BLaER1 (cell line): ENCODE measurements around the gene MEMO1.
"Not testable (repeated sequence)": the region's sequence is repeated elsewhere in the genome, so short reads cannot be mapped to it uniquely, and the experiment has no call there.

ENCODE experiments used
- H3K27ac ChIP-seq: shearing (Covaris generic); formaldehyde crosslinking; 2 replicates; pipeline ENCODE4 v1.8.1; 2022
- H3K27me3 ChIP-seq: shearing (Covaris generic); formaldehyde crosslinking; 2 replicates; pipeline ENCODE4 v1.8.1; 2022
- H3K36me3 ChIP-seq: shearing (Covaris generic); formaldehyde crosslinking; 2 replicates; pipeline ENCODE4 v1.8.1; 2022
- H3K4me1 ChIP-seq: shearing (Covaris generic); formaldehyde crosslinking; 2 replicates; pipeline ENCODE4 v1.8.1; 2022
- H3K4me2 ChIP-seq: shearing (Covaris generic); formaldehyde crosslinking; 2 replicates; pipeline ENCODE4 v1.8.1; 2022
- H3K4me3 ChIP-seq: shearing (Covaris generic); formaldehyde crosslinking; 2 replicates; pipeline ENCODE4 v1.8.1; 2022
- H3K9ac ChIP-seq: shearing (Covaris generic); formaldehyde crosslinking; 2 replicates; pipeline ENCODE4 v1.8.1; 2022
- H3K9me3 ChIP-seq: shearing (Covaris generic); formaldehyde crosslinking; 2 replicates; pipeline ENCODE4 v1.8.1; 2022
- H4K20me1 ChIP-seq: shearing (Covaris generic); formaldehyde crosslinking; 2 replicates; pipeline ENCODE4 v1.8.1; 2022
- Cebpa-rat ChIP-seq: shearing (Covaris generic); IDR thresholded peaks from 2 replicates; pipeline ENCODE4 v1.8.1; 2022

The MEMO1 gene

DNA sequence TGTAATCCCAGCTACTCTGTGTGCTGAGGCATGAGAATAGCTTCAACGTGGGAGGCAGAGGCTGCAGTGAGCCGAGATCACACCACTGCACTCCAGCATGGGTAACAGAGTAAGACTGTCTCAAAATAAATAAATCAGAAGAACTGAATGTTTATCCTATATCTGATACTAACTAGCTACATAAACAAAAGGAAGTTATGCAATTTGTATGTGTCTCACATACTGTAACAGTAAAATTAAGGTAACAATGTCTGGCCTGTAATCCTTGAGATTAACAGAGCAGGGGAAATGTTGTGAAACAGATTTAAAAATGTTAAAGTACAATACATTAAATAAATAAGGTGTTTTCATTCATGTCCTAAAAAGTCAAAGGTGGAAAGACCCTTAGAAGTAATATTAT lies 150.8 kb downstream of the MEMO1 start:
- TF ChIP-seq Cebpa-rat: no peak
- Histone ChIP-seq H3K4me2 (no peak overlapping the region), H3K4me1 (peaks cover 10% of the 10 kb centered on the region; the same call in 1 of the 2 replicates), H3K4me3 (no peak overlapping the region), H3K9me3 (no peaks in the 10 kb centered on the region), H3K27ac (no peak overlapping the region), H4K20me1 (no peaks in the 10 kb centered on the region), H3K27me3 (no peaks in the 10 kb centered on the region), H3K36me3 (peaks cover 5% of the 10 kb centered on the region; the same call in 1 of the 2 replicates), H3K9ac (no peak overlapping the region)

DNA sequence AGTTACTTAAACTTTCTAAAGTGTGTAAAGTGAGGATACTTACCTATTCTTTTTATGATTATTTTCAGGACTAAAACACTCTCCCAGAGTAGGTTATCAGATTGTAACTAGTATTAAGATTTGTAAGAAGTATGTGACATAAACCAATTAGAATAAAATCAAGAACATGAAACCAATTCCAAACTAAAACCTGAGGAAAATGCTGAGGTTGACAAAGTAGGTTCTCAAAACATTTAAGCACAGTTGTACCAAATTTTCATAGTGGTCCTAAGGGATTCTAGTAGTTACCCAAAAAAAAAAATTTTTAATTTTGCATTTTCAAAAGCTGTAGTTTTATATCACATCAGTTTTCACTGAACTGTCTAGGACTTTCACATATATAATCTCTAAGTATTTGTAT lies 157.3 kb downstream of the MEMO1 start:
- Histone ChIP-seq H3K4me3 (no peak overlapping the region), H3K36me3 (no peaks in the 10 kb centered on the region), H3K27ac (no peak overlapping the region), H3K9ac (no peak overlapping the region), H3K4me1 (peaks cover under 1% of the 10 kb centered on the region; the same call in 1 of the 2 replicates), H3K4me2 (no peak overlapping the region), H4K20me1 (no peaks in the 10 kb centered on the region), H3K9me3 (no peaks in the 10 kb centered on the region), H3K27me3 (no peaks in the 10 kb centered on the region)
- no peak for TF ChIP-seq Cebpa-rat

DNA sequence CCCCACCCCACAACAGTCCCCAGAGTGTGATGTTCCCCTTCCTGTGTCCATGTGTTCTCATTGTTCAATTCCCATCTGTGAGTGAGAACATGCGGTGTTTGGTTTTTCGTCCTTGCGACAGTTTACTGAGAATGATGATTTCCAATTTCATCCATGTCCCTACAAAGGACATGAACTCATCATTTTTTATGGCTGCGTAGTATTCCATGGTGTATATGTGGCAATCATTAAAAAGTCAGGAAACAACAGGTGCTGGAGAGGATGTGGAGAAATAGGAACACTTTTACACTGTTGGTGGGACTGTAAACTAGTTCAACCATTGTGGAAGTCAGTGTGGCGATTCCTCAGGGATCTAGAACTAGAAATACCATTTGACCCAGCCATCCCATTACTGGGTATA lies 168.7 kb downstream of the MEMO1 start:
- H3K27me3 ChIP-seq, H3K9ac ChIP-seq, H3K4me3 ChIP-seq, H3K4me2 ChIP-seq, H4K20me1 ChIP-seq, H3K4me1 ChIP-seq, H3K27ac ChIP-seq, H3K36me3 ChIP-seq: not testable (repeated sequence)
- peaks cover 11% of the 10 kb centered on the region; the same call in 1 of the 2 replicates for H3K9me3 ChIP-seq

DNA sequence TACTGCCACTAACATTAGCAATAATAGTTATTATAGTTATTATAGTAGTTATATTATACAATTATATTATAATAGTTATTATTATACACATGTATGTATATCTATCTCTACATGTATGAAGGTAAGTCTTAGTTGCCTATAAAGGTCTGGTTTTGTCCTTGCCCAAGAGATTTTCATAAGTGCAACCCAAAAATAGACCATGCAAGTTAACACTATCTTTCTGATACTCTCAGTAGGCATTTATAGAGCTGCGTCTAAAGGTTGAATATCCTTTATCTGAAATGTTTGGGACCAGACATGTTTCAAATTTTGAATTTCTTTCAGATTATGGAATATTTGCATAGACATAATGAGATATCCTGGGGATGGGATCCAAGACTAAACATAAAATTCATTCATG lies 175.4 kb downstream of the MEMO1 start:
- no peaks in the 10 kb centered on the region for H3K4me1 ChIP-seq
- H3K9ac ChIP-seq: no peak overlapping the region
- no peak overlapping the region for H3K4me2 ChIP-seq
- H3K27me3 ChIP-seq: no peaks in the 10 kb centered on the region
- H3K27ac ChIP-seq: no peak overlapping the region
- no peak for TF ChIP-seq Cebpa-rat
- H3K4me3 ChIP-seq: no peak overlapping the region
- no peaks in the 10 kb centered on the region for H3K36me3 ChIP-seq
- H4K20me1 ChIP-seq: no peaks in the 10 kb centered on the region
- H3K9me3 ChIP-seq: peaks cover 7% of the 10 kb centered on the region; the same call in 1 of the 2 replicates

DNA sequence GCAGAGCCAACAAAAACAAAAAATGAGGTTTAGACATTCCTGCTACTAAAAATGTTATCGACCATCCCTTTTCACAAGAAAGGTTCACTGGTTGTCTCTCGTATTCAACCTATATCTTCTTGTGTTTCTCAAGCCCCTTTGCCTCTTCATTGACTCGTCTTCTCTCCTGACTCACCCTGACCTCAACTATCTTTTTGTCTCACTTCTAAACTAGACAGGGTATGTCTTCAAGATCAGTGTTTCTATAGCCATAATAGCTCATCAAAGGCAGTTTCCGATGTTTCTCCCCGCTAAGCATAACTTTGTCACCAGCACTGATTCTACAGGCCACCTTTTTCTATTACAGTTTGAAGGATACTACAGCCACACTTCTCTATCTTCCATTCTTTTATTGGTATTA lies 178.4 kb downstream of the MEMO1 start:
- H3K4me3 ChIP-seq: no peak overlapping the region
- H3K4me1 ChIP-seq: no peaks in the 10 kb centered on the region
- no peak overlapping the region for H3K4me2 ChIP-seq
- H3K27me3 ChIP-seq: no peaks in the 10 kb centered on the region
- H3K9ac ChIP-seq: no peak overlapping the region
- no peaks in the 10 kb centered on the region for H4K20me1 ChIP-seq
- TF ChIP-seq Cebpa-rat: no peak
- H3K27ac ChIP-seq: no peak overlapping the region
- H3K36me3 ChIP-seq: no peaks in the 10 kb centered on the region
- peaks cover 32% of the 10 kb centered on the region for H3K9me3 ChIP-seq

DNA sequence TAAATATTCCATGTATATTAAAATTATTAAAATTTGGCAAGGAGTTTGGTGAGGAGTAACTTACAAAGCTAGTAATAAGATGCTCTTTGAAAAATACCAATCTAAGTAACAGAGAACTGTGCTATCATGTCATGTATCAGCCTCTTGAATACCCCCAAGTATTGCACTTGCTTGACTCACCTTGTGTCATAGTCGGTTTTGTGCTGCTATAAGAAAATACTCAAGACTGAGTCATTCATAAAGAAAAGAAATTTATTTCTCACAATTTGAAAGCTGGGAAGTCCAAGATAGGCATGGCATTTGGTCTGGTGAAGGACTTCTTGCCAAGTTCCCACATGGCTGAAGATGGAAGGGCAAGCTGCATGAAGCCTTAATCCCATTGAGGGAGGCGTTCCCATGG lies 179.2 kb downstream of the MEMO1 start:
- peaks cover 32% of the 10 kb centered on the region for H3K9me3 ChIP-seq
- H3K36me3 ChIP-seq: no peaks in the 10 kb centered on the region
- no peaks in the 10 kb centered on the region for H3K4me1 ChIP-seq
- no peak overlapping the region for H3K27ac ChIP-seq
- no peak overlapping the region for H3K4me2 ChIP-seq
- H3K9ac ChIP-seq: no peak overlapping the region
- no peak overlapping the region for H3K4me3 ChIP-seq
- H3K27me3 ChIP-seq: no peaks in the 10 kb centered on the region
- no peak for TF ChIP-seq Cebpa-rat
- H4K20me1 ChIP-seq: no peaks in the 10 kb centered on the region

DNA sequence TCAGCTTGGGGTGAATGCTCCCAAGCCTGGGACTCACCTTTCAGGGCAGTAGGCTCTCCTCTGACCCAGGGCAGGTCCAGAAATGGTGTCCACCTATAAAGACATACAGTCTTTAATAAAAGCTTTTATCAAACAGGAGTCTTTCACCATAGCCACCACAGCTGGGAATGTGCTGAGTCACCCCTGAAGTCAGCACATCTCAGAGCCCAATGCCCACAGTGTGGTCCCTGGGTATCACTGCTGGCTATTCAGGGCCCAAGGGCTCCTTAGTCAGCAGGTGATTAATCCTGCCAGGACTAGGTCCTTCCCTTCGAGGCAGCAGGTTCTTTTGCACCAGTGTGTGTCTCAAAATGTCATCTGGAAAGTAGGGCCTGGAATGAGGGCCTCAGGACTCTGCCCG lies 181.9 kb downstream of the MEMO1 start:
- Histone ChIP-seq H4K20me1 (no peaks in the 10 kb centered on the region), H3K9ac (no peak overlapping the region), H3K9me3 (peaks cover 32% of the 10 kb centered on the region), H3K27ac (no peak overlapping the region), H3K27me3 (no peaks in the 10 kb centered on the region), H3K36me3 (no peaks in the 10 kb centered on the region), H3K4me2 (no peak overlapping the region), H3K4me3 (no peak overlapping the region), H3K4me1 (no peaks in the 10 kb centered on the region)
- TF ChIP-seq Cebpa-rat: no peak

DNA sequence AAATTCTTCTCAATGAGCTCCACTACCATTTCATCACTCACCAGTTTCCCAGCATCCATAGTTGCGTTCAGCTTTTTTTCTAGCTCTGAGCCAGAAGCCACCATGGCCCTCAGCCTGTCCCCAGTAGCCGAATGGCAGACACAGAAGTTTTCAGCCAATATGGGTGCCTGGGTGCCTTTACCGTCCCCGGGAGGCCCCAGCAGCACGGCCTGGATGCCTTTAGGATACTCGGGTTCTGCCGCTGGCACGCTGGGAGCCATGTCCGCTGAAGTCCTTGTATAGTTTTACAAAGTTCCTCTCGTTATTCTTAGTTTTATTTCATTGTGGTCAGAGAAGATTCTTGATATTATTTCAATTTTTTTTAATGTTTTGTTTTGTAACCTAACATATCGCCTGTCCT lies 187.2 kb downstream of the MEMO1 start:
- H3K4me2 ChIP-seq: no peak overlapping the region
- peaks cover 32% of the 10 kb centered on the region for H3K9me3 ChIP-seq
- TF ChIP-seq Cebpa-rat: no peak

DNA sequence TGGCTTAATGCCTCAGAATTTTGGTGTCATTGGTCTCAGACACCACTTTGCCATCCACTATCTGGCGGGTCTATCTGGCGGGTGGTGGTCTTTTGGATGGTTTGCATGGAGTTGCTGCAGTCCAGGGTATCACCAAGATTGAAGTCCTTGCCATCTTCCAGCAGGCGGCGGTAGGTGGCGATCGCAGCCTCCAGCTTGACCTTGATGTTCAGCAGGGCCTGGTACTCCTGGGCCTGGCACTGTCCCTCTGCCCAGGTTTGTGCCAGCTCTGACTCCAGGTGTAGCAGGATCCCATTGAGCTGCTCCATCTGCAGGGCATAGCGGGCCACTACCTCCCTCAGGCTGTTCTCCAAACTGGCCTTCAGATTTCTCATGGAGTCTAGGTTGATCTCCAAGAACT lies 188.2 kb downstream of the MEMO1 start:
- Histone ChIP-seq H3K9me3 (peaks cover 29% of the 10 kb centered on the region), H3K4me1 (no peaks in the 10 kb centered on the region), H3K36me3 (peaks cover 4% of the 10 kb centered on the region; the same call in 1 of the 2 replicates), H3K27me3 (no peaks in the 10 kb centered on the region), H3K27ac (no peak overlapping the region), H4K20me1 (no peaks in the 10 kb centered on the region), H3K4me2 (no peak overlapping the region), H3K9ac (no peak overlapping the region), H3K4me3 (no peak overlapping the region)
- TF ChIP-seq Cebpa-rat: no peak

More for the DNA sequence above, 187.2 kb downstream of the MEMO1 start:
- Histone ChIP-seq H3K4me1 (no peaks in the 10 kb centered on the region), H3K9ac (no peak overlapping the region), H3K4me3 (no peak overlapping the region), H4K20me1 (no peaks in the 10 kb centered on the region), H3K27me3 (no peaks in the 10 kb centered on the region), H3K36me3 (peaks cover 4% of the 10 kb centered on the region; the same call in 1 of the 2 replicates), H3K27ac (no peak overlapping the region)
